OCI-LY7 (cell line): ENCODE data around the gene FAM83D. TPM values are rescaled to one million over a fixed set of nuclear protein-coding genes. Genes with fewer than 3 reads are reported as not detected.

Experiments used
- BruUV-seq: library from RNA; stranded (reverse); fragments of 400-500 nt; replicated peaks from 2 replicates; lab custom pipeline; 2021; lab: Mats Ljungman, UMichigan
- CTCF ChIA-PET: fragments of 300-600 bp; sonication (Branson Sonifier 250); formaldehyde crosslinking; loops from one replicate; lab custom pipeline; 2022; ENCODE audit warnings: antibody characterized with exemption; ENCODE audit not compliant: unreplicated experiment; lab: Charles Lee
- POLR2A ChIA-PET: fragments of 300-600 bp; sonication (Branson Sonifier 250); formaldehyde crosslinking; loops from one replicate; lab custom pipeline; 2022; ENCODE audit warnings: antibody characterized with exemption; lab: Charles Lee
- DNase-seq: peaks from one replicate; pipeline ENCODE4 v3.0.0-alpha.2; 2015; ENCODE audit warnings: low spot score
- H2AFZ ChIP-seq: fragments of 200-600 bp; sonication (generic), shearing (Covaris generic); 2 replicates; pipeline ENCODE4 v1.6.1; 2014; ENCODE audit warnings: mild to moderate bottlenecking, antibody characterized with exemption, low read length, moderate library complexity
- H3K27ac ChIP-seq: fragments of 200-600 bp; sonication (generic); 2 replicates; pipeline ENCODE4 v1.5.1; 2014; ENCODE audit warnings: mixed run types, low read depth, mild to moderate bottlenecking, moderate library complexity, low read length, inconsistent platforms; ENCODE audit not compliant: poor library complexity, severe bottlenecking
- H3K36me3 ChIP-seq: fragments of 200-600 bp; sonication (generic); 2 replicates; pipeline ENCODE4 v1.6.1; 2014; ENCODE audit warnings: mild to moderate bottlenecking, antibody characterized with exemption, low read length, moderate library complexity, mixed read lengths; ENCODE audit not compliant: insufficient read depth
- H3K4me1 ChIP-seq: fragments of 200-600 bp; sonication (generic); 2 replicates; pipeline ENCODE4 v1.5.1; 2014; ENCODE audit warnings: mild to moderate bottlenecking, low read length; ENCODE audit not compliant: insufficient read depth, poor library complexity, severe bottlenecking
- H3K4me2 ChIP-seq: fragments of 200-600 bp; sonication (generic); 2 replicates; pipeline ENCODE4 v1.6.1; 2014; ENCODE audit warnings: mild to moderate bottlenecking, low read length
- H3K4me3 ChIP-seq: fragments of 200-600 bp; sonication (generic); 2 replicates; pipeline ENCODE4 v1.5.1; 2014; ENCODE audit warnings: mild to moderate bottlenecking, low read depth, low read length; ENCODE audit not compliant: poor library complexity, severe bottlenecking
- H3K79me2 ChIP-seq: fragments of 200-600 bp; sonication (generic); 2 replicates; pipeline ENCODE4 v1.6.1; 2016; ENCODE audit warnings: low read depth, mild to moderate bottlenecking, low read length, moderate library complexity, mixed read lengths; ENCODE audit not compliant: insufficient read depth
- H3K9me2 ChIP-seq: fragments of 200-600 bp; sonication (generic); 2 replicates; pipeline ENCODE4 v1.6.1; 2016; ENCODE audit warnings: mild to moderate bottlenecking, low read length, mixed read lengths; ENCODE audit not compliant: insufficient read depth
- H3K9me3 ChIP-seq: fragments of 200-600 bp; sonication (generic); 2 replicates; pipeline ENCODE4 v1.6.1; 2014; ENCODE audit warnings: mild to moderate bottlenecking, mixed run types, low read length, mixed read lengths
- H4K20me1 ChIP-seq: fragments of 200-600 bp; sonication (generic); 2 replicates; pipeline ENCODE4 v1.6.1; 2014; ENCODE audit warnings: mild to moderate bottlenecking, antibody characterized with exemption, low read length, moderate library complexity, mixed read lengths; ENCODE audit not compliant: insufficient read depth
- EZH2phosphoT487 ChIP-seq: fragments of 200-600 bp; sonication (generic); IDR thresholded peaks from 2 replicates; pipeline ENCODE4 v1.6.1; 2018; ENCODE audit warnings: low read depth, borderline replicate concordance, mild to moderate bottlenecking, mixed run types, antibody characterized with exemption, low read length, moderate library complexity, mixed read lengths
- intact Hi-C: fragments of 100-400 bp; cut with micrococcal nuclease; formaldehyde crosslinking; loops from one replicate; pipeline ENCODE4 v1.10.0; 2022; ENCODE audit not compliant: unreplicated experiment
- total RNA-seq, 2 experiments: library from RNA; depleted of rRNA in 1 of 2; stranded (reverse); fragments of >200 nt in 1 of 2; shearing (Covaris generic) in 1 of 2; gene quantifications; 2 replicates each; pipeline ENCODE4 v1.2.3, GENCODE V29; 2014 to 2022
- TF ChIP-seq, protein P1 (sequence below): fragments of 200-600 bp; sonication (generic); conservative IDR thresholded peaks from 2 replicates; pipeline ENCODE4 v1.5.1; 2014; ENCODE audit warnings: mild to moderate bottlenecking, antibody characterized with exemption, low read length, moderate library complexity, mixed read lengths

The FAM83D gene
- total RNA-seq, 2 experiments from 2014 or later: 32.6 to 48.2 TPM

DNA sequence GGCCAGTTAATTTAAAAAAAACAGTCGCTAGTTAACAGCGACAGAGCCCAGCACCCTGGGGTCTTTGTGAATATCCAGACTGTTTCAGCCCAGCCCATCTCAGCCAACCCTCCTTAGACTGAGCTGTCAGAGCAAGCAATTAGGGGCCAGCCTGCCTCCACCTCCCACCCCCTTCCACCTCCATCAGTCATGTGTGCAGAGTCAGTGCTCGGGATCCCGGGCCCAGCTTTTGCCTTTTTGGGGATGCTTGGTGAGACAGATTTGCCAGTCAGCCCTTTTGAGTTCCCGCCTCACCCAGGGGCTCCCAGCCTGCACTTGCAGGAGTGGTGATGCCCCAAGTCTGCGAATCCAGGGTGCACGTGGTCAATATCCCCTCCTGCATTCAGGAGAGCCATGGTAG lies 6.5 kb upstream of the FAM83D start:
- H3K4me2 ChIP-seq: no peak overlapping the region
- no peak overlapping the region for H3K4me3 ChIP-seq
- no peaks in the 10 kb centered on the region for H3K4me1 ChIP-seq
- H3K9me2 ChIP-seq: no peaks in the 10 kb centered on the region
- TF ChIP-seq, protein P1, sequence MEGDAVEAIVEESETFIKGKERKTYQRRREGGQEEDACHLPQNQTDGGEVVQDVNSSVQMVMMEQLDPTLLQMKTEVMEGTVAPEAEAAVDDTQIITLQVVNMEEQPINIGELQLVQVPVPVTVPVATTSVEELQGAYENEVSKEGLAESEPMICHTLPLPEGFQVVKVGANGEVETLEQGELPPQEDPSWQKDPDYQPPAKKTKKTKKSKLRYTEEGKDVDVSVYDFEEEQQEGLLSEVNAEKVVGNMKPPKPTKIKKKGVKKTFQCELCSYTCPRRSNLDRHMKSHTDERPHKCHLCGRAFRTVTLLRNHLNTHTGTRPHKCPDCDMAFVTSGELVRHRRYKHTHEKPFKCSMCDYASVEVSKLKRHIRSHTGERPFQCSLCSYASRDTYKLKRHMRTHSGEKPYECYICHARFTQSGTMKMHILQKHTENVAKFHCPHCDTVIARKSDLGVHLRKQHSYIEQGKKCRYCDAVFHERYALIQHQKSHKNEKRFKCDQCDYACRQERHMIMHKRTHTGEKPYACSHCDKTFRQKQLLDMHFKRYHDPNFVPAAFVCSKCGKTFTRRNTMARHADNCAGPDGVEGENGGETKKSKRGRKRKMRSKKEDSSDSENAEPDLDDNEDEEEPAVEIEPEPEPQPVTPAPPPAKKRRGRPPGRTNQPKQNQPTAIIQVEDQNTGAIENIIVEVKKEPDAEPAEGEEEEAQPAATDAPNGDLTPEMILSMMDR: no peak
- no peak for TF ChIP-seq EZH2phosphoT487
- H3K9me3 ChIP-seq: no peaks in the 10 kb centered on the region
- intact Hi-C loops: no loop called here
- BruUV-seq: no TSS peak
- no peak overlapping the region for H3K27ac ChIP-seq
- no peaks in the 10 kb centered on the region for H4K20me1 ChIP-seq
- CTCF ChIA-PET: no interaction called here
- H2AFZ ChIP-seq: no peak overlapping the region
- POLR2A ChIA-PET: no interaction called here
- peaks cover 46% of the 10 kb centered on the region for H3K36me3 ChIP-seq
- no peak for DNase-seq
- H3K79me2 ChIP-seq: no peaks in the 10 kb centered on the region

DNA sequence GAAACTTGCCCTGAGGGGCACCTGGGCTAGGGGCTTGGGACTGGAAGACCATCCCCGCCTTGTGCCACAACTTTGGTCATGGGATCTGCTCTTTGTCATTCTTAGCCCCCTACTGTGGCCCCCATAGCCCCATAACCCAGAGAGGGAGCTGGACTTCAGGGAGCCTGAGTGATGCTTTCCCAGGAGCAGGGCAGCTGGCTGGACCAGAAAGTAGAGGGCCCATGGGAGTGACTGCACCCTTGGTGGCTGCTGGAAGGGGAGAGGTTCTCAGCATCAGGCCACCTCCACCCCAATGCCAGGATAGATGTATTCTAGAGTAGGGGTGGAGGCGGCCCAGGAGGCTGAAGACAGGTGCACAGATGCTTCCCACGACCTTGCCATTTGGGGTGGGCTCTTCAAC lies 5.8 kb upstream of the FAM83D start:
- H3K79me2 ChIP-seq: no peaks in the 10 kb centered on the region
- H3K4me3 ChIP-seq: no peak overlapping the region
- H3K36me3 ChIP-seq: peaks cover 38% of the 10 kb centered on the region
- H3K4me1 ChIP-seq: no peaks in the 10 kb centered on the region
- H2AFZ ChIP-seq: no peak overlapping the region
- no peak overlapping the region for H3K27ac ChIP-seq
- POLR2A ChIA-PET: no interaction called here
- no peaks in the 10 kb centered on the region for H3K9me3 ChIP-seq
- no peaks in the 10 kb centered on the region for H4K20me1 ChIP-seq
- no peaks in the 10 kb centered on the region for H3K9me2 ChIP-seq
- DNase-seq: no peak
- TF ChIP-seq, protein P1: no peak
- no peak for TF ChIP-seq EZH2phosphoT487
- BruUV-seq: no TSS peak
- CTCF ChIA-PET: no interaction called here
- intact Hi-C loops: no loop called here
- no peak overlapping the region for H3K4me2 ChIP-seq

DNA sequence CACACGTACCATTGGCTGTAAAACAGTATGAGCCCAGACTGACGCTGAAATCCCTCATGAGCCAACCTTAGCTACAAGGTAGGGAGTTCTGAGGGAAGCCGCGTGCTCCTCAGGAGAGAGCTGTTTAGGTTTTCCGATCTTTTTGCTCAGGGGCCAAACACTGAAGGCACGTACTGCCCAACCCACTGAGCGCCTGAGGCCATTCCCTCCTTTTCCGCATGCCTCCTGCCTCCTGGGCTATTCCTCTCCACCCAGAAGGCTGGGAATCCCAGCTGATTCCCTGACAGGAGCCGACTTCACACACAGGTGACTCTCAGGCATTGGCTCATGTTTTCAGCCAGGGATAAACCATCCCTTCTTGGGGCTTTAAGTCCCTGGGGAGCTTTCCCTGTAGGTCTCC lies 5.4 kb upstream of the FAM83D start:
- POLR2A ChIA-PET: no interaction called here
- Histone ChIP-seq H3K4me3 (no peak overlapping the region), H3K79me2 (no peaks in the 10 kb centered on the region), H3K36me3 (peaks cover 34% of the 10 kb centered on the region), H4K20me1 (no peaks in the 10 kb centered on the region), H3K4me2 (no peak overlapping the region), H2AFZ (no peak overlapping the region), H3K9me3 (no peaks in the 10 kb centered on the region), H3K9me2 (no peaks in the 10 kb centered on the region), H3K4me1 (no peaks in the 10 kb centered on the region), H3K27ac (no peak overlapping the region)
- TF ChIP-seq, protein P1: no peak
- TF ChIP-seq EZH2phosphoT487: no peak
- intact Hi-C loops: no loop called here
- DNase-seq: no peak
- CTCF ChIA-PET: no interaction called here
- BruUV-seq: no TSS peak
